ENCODE results near the gene GNAS. TPM values are rescaled to one million over a fixed set of nuclear protein-coding genes. Genes with fewer than 3 reads are reported as not detected.

GNAS gene
- total and polyA plus RNA-seq, 3 experiments from 2014 or later: 218 to 666 (median 637) TPM

DNA sequence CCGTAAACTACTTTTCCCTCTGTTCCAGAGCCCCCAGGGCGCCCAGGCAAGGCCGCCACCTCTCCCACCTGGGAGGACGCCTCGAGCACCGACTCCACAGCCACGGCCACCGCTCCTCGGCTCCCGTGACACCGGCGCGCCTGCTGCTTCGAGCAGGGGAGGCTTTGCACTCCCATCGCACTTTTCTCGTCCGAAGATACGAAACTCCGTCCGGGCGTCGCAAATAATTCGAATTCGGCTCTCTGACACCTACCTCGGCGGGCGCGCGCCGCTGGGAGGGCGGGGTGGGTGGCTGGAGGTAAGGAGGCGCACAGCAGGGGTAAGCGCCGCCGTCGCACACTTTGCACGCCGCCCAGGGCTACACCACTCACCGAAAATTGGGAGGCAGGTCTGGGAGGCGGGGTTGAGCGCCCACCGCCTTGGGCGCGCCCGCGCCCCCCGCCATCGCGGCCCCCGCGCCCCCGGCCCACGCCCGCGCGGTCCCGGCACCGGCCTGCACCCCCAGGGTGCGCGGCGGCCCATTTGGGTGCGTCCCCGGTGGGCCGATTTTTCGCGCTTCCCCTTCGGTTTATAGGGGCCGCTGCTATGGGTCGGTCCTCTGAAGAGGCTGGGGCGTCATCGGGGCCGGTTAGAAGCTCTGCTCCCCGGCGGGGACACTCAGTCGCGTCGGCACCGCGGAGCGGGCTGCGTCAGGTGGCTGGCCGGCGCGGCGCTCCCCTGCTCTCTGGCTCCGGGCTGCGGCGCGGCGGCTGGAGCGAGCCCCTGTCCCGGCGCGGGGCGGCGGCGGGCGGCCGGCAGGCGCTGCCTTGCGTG is 36.2 kb downstream of the GNAS start:
- CTCF ChIA-PET: no interaction called here
- POLR2A ChIA-PET: interaction anchor here (0.5 to 2.0 kb wide), 11 partner anchors 19 to 365 kb away, joined by 3 to 23 read pairs (median 4); partner anchors contain the start of genes ATP5F1E, GNAS-AS1, NELFCD and PRELID3B
- Mint-ChIP-seq H3K27ac (peak overlapping the region; percentile 24 to 95 (median 88)), H3K4me3 (peak overlapping the region; percentile 76 to 89 (median 82)), H3K36me3 (peaks cover 0 to 14% (median 0%) of the 10 kb centered on the region in 3 donors), H3K9me3 (peaks cover 0 to 5% (median 0%) of the 10 kb centered on the region in 5 donors), H3K4me1 (peaks cover 20 to 47% (median 26%) of the 10 kb centered on the region in 3 donors), H3K27me3 (peaks cover 0 to 5% of the 10 kb centered on the region in 2 donors)
- Histone ChIP-seq H3K4me3 (ENCODE audit: low read length) (peak overlapping the region; percentile 72), H3K27ac (ENCODE audit: low read depth, low read length) (peak overlapping the region; percentile 87), H3K36me3 (ENCODE audit: insufficient read depth, low read length) (no peaks in the 10 kb centered on the region), H3K27me3 (ENCODE audit: insufficient read depth, low read length, poor library complexity, severe bottlenecking) (no peaks in the 10 kb centered on the region), H3K9me3 (ENCODE audit: low read length) (no peaks in the 10 kb centered on the region), H3K4me1 (ENCODE audit: insufficient read depth, low read length) (peaks cover 19% of the 10 kb centered on the region)
- DNase-seq: peak; percentile 73 to 91 (median 84)

- peaks cover 26 to 53% (median 32%) of the 10 kb centered on the region in 3 donors for H3K4me1 Mint-ChIP-seq
- ChIA-PET CTCF (interaction anchor here (0.9 kb wide), 1 partner anchor 92 kb away, joined by 3 read pairs; the partner anchor contains the start of gene NELFCD), POLR2A (interaction anchor here (1.0 to 2.0 kb wide), 10 partner anchors 18 to 364 kb away, joined by 4 to 23 read pairs (median 5); partner anchors contain the start of genes ATP5F1E, GNAS-AS1, NELFCD and PRELID3B)
- H3K9me3 ChIP-seq (ENCODE audit: low read length): no peaks in the 10 kb centered on the region
- H3K36me3 ChIP-seq (ENCODE audit: insufficient read depth, low read length): no peaks in the 10 kb centered on the region
- peaks cover 0 to 5% of the 10 kb centered on the region in 2 donors for H3K27me3 Mint-ChIP-seq
- no peaks in the 10 kb centered on the region for H3K27me3 ChIP-seq (ENCODE audit: insufficient read depth, low read length, poor library complexity, severe bottlenecking)
- H3K4me1 ChIP-seq (ENCODE audit: insufficient read depth, low read length): peaks cover 25% of the 10 kb centered on the region
- peak overlapping the region; percentile 87 for H3K27ac ChIP-seq (ENCODE audit: low read depth, low read length)
- DNase-seq: no peak
- peak overlapping the region; percentile 41 for H3K4me3 ChIP-seq (ENCODE audit: low read length)
- peaks cover 0 to 5% (median 0%) of the 10 kb centered on the region in 5 donors for H3K9me3 Mint-ChIP-seq
- peak overlapping the region; percentile 76 to 95 (median 89) for H3K4me3 Mint-ChIP-seq
- H3K36me3 Mint-ChIP-seq: peaks cover 0 to 14% (median 0%) of the 10 kb centered on the region in 3 donors
- H3K27ac Mint-ChIP-seq: peak overlapping the region; percentile 71 to 94 (median 92)
Observed at GRCh38 chr20:58889334-58889760, 36.8 kb downstream of the GNAS start.

GRCh38 chr20:58889798-58890517 is 37.4 kb downstream of the GNAS start:
- DNase-seq: peak; percentile 11 to 52 (median 30)
- CTCF ChIA-PET: interaction anchor here (0.9 kb wide), 1 partner anchor 91 kb away, joined by 3 read pairs; the partner anchor contains the start of gene NELFCD
- Histone ChIP-seq H3K27ac (ENCODE audit: low read depth, low read length) (peak overlapping the region; percentile 87), H3K4me1 (ENCODE audit: insufficient read depth, low read length) (peaks cover 31% of the 10 kb centered on the region), H3K9me3 (ENCODE audit: low read length) (no peaks in the 10 kb centered on the region), H3K36me3 (ENCODE audit: insufficient read depth, low read length) (no peaks in the 10 kb centered on the region), H3K27me3 (ENCODE audit: insufficient read depth, low read length, poor library complexity, severe bottlenecking) (no peaks in the 10 kb centered on the region), H3K4me3 (ENCODE audit: low read length) (peak overlapping the region; percentile 79)
- POLR2A ChIA-PET: interaction anchor here (1.3 to 2.0 kb wide), 7 partner anchors 17 to 364 kb away, joined by 4 to 23 read pairs (median 6); partner anchors contain the start of genes ATP5F1E and NELFCD
- H3K27me3 Mint-ChIP-seq: peaks cover 0 to 5% of the 10 kb centered on the region in 2 donors
- peaks cover 0 to 5% (median 0%) of the 10 kb centered on the region in 5 donors for H3K9me3 Mint-ChIP-seq
- H3K4me1 Mint-ChIP-seq: peaks cover 33 to 57% (median 38%) of the 10 kb centered on the region in 3 donors
- H3K4me3 Mint-ChIP-seq: peak overlapping the region; percentile 94 to 98 (median 97)
- peak overlapping the region; percentile 4 to 99 (median 98) for H3K27ac Mint-ChIP-seq
- H3K36me3 Mint-ChIP-seq: peaks cover 0 to 14% (median 0%) of the 10 kb centered on the region in 3 donors

- Histone ChIP-seq H3K36me3 (ENCODE audit: insufficient read depth, low read length) (no peaks in the 10 kb centered on the region), H3K27me3 (ENCODE audit: insufficient read depth, low read length, poor library complexity, severe bottlenecking) (no peaks in the 10 kb centered on the region), H3K9me3 (ENCODE audit: low read length) (no peaks in the 10 kb centered on the region), H3K4me1 (ENCODE audit: insufficient read depth, low read length) (peaks cover 36% of the 10 kb centered on the region), H3K27ac (ENCODE audit: low read depth, low read length) (peak overlapping the region; percentile 87), H3K4me3 (ENCODE audit: low read length) (peak overlapping the region; percentile 79)
- Mint-ChIP-seq H3K27me3 (peaks cover 0 to 5% of the 10 kb centered on the region in 2 donors), H3K4me1 (peaks cover 39 to 58% (median 45%) of the 10 kb centered on the region in 3 donors), H3K36me3 (peaks cover 0 to 20% (median 0%) of the 10 kb centered on the region in 3 donors), H3K27ac (peak overlapping the region; percentile 94 to 99 (median 98)), H3K4me3 (peak overlapping the region; percentile 94 to 98 (median 97)), H3K9me3 (peaks cover 0 to 5% (median 0%) of the 10 kb centered on the region in 5 donors)
- DNase-seq: peak; percentile 60 to 85 (median 75)
- ChIA-PET POLR2A (interaction anchor here (1.0 to 2.0 kb wide), 6 partner anchors 17 to 502 kb away, joined by 3 to 23 read pairs (median 10); partner anchors contain the start of genes ATP5F1E, NELFCD and VAPB), CTCF (interaction anchor here (1.0 kb wide), 1 partner anchor 91 kb away, joined by 3 read pairs; no protein-coding TSS in a partner anchor)
Observed at GRCh38 chr20:58890518-58891085, 38.1 kb downstream of the GNAS start.

- Histone ChIP-seq H3K4me3 (ENCODE audit: low read length) (no peak overlapping the region), H3K27me3 (ENCODE audit: insufficient read depth, low read length, poor library complexity, severe bottlenecking) (no peaks in the 10 kb centered on the region), H3K4me1 (ENCODE audit: insufficient read depth, low read length) (peaks cover 36% of the 10 kb centered on the region), H3K27ac (ENCODE audit: low read depth, low read length) (peak overlapping the region; percentile 87), H3K9me3 (ENCODE audit: low read length) (no peaks in the 10 kb centered on the region), H3K36me3 (ENCODE audit: insufficient read depth, low read length) (no peaks in the 10 kb centered on the region)
- CTCF ChIA-PET: interaction anchor here (1.0 kb wide), 1 partner anchor 91 kb away, joined by 3 read pairs; no protein-coding TSS in a partner anchor
- Mint-ChIP-seq H3K9me3 (peaks cover 0 to 5% (median 0%) of the 10 kb centered on the region in 5 donors), H3K4me1 (peaks cover 43 to 58% (median 46%) of the 10 kb centered on the region in 3 donors), H3K27me3 (peaks cover 0 to 5% of the 10 kb centered on the region in 2 donors), H3K36me3 (peaks cover 0 to 25% (median 0%) of the 10 kb centered on the region in 3 donors), H3K4me3 (peak overlapping the region in 6 of 7 donors; percentile 78 to 97 (median 88)), H3K27ac (peak overlapping the region in 6 of 8 donors; percentile 36 to 94 (median 73))
- DNase-seq: peak; percentile 69 to 85 (median 75)
- POLR2A ChIA-PET: interaction anchor here (0.6 to 1.4 kb wide), 4 partner anchors 90 to 502 kb away, joined by 3 to 11 read pairs (median 6); partner anchors contain the start of genes ATP5F1E, NELFCD and VAPB
Observed at GRCh38 chr20:58891086-58891717, 38.7 kb downstream of the GNAS start.

- peaks cover 36% of the 10 kb centered on the region for H3K4me1 ChIP-seq (ENCODE audit: insufficient read depth, low read length)
- POLR2A ChIA-PET: interaction anchor here (0.6 to 1.4 kb wide), 4 partner anchors 90 to 503 kb away, joined by 3 to 11 read pairs (median 6); partner anchors contain the start of genes ATP5F1E, NELFCD and VAPB
- H3K4me3 ChIP-seq (ENCODE audit: low read length): peak overlapping the region; percentile 70
- DNase-seq: peak in 2 of 5 donors; percentile 34 to 68
- Mint-ChIP-seq H3K4me1 (peaks cover 46 to 58% (median 49%) of the 10 kb centered on the region in 3 donors), H3K36me3 (peaks cover 0 to 31% (median 0%) of the 10 kb centered on the region in 3 donors), H3K9me3 (peaks cover 0 to 5% (median 0%) of the 10 kb centered on the region in 5 donors), H3K27ac (peak overlapping the region; percentile 93 to 100 (median 98)), H3K4me3 (peak overlapping the region; percentile 88 to 98 (median 96)), H3K27me3 (peaks cover 0 to 5% of the 10 kb centered on the region in 2 donors)
- H3K9me3 ChIP-seq (ENCODE audit: low read length): no peaks in the 10 kb centered on the region
- CTCF ChIA-PET: interaction anchor here (1.0 kb wide), 1 partner anchor 90 kb away, joined by 3 read pairs; no protein-coding TSS in a partner anchor
- H3K27me3 ChIP-seq (ENCODE audit: insufficient read depth, low read length, poor library complexity, severe bottlenecking): no peaks in the 10 kb centered on the region
- H3K36me3 ChIP-seq (ENCODE audit: insufficient read depth, low read length): no peaks in the 10 kb centered on the region
- H3K27ac ChIP-seq (ENCODE audit: low read depth, low read length): peak overlapping the region; percentile 89
Observed at GRCh38 chr20:58891718-58892140, 39.2 kb downstream of the GNAS start.
